ENCODE results near the gene HSPA6.

- no peak for TF ChIP-seq ZNF70 (CRISPR knock-in tag; IDR thresholded peaks at IDR 0.05)
- no peak for TF ChIP-seq CREB5 (CRISPR knock-in tag; IDR thresholded peaks at IDR 0.05; ENCODE audit: low read depth)
- TF ChIP-seq TSHZ2 (CRISPR knock-in tag; IDR thresholded peaks at IDR 0.05), result no peak
- no peak for TF ChIP-seq ZFP3 (CRISPR knock-in tag; IDR thresholded peaks at IDR 0.05)
- TF ChIP-seq SNAI2 (CRISPR knock-in tag; IDR thresholded peaks at IDR 0.05), result no peak
- no peak for TF ChIP-seq PATZ1 (CRISPR knock-in tag; IDR thresholded peaks at IDR 0.05; ENCODE audit: borderline replicate concordance)
These were observed 18.7 kb upstream of the HSPA6 start for GRCh38 chr1:161505686-161506085.

All from SK-N-SH treated with all-trans-retinoic acid at 6 μM for 48 hours (cell line).